ENCODE data around the gene MRPL20.
"Not testable (repeated sequence)": the region's sequence is repeated elsewhere in the genome, so short reads cannot be mapped to it uniquely, and the experiment has no call there.

MRPL20 gene

DNA sequence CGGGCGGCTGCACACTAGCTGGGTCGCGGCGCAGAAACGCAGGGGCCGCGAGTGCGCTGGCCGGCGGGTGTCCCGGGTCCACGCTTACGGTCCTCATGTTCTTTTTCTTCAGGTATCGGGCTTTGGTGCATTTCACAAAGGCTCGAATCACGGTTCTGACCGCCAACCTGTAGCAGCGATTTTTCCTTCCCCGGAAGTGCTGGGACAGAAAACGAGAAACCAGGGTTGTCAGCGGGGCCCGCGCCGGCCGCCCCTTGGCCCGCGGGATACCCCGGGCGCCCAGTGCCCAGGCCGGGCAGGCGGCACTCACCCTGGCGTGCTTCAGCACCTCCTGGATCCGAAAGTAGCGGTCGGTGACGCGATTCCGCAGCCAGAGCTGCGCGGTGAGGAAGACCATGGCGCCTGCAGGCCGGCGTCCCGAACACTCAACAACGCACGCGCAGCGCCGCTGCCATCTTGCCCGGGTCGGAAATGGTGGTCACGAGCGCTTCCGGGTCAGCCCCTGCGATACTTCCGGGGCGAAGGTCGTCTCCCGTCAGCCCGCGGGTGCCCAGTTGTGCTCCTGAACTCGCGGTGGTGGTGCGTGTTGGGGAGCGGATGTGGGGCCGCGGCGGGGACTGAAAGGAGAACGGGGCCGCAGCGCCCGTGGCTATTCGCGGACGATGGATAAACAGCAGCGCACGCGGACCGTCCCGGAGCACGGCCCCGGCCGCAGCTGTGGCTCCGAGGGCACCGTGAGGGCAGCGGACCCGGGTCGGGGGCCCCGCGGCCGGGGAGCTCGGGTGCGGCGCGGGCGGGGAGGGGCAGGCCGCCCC, at the start of gene MRPL20:
TSS of gene MRPL20 (minus strand) at position 473 of the 815 bp plus-strand sequence. CDS start at position 397, 76 bp downstream.
- no peaks in the 10 kb centered on the region for H3K9me3 Mint-ChIP-seq
- peak within 1 kb of the TSS; percentile 98 for H3K27ac Mint-ChIP-seq
- ATAC-seq (peak; percentile 97), DNase-seq (peak; percentile 90 to 97)
- H3K4me1 Mint-ChIP-seq: peaks cover 59% of the 10 kb centered on the region
- H3K27me3 Mint-ChIP-seq: no peaks in the 10 kb centered on the region
- peak within 1 kb of the TSS; percentile 93 to 97 for H3K4me3 Mint-ChIP-seq

DNA sequence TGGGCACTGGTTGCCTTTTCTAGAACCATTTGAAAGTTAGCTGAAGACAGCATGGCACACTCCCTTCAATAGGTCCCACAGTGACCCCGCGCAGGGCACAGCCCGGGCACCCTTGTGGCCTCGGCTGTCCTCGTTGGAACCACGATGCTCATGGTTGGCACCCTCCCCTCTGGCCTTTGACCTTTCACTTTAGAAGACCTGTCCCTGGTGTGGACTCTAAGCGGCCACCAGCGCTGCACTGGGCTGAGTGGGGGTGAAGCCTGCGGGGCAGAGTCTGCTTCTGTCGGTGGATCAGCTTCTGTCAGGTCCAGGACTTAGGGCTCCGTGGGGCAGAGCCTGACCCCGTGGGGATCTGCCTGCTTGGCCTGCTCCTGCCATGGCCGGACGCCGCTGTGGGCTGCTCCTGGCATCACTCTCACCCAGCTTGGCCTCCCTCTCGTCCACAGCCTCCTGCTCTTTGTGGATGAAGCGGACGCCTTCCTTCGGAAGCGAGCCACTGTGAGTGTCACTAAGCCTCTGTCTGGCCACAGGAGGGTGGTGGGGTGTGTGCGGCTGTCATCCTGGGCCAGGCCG, 49.7 kb upstream of the MRPL20 start:
- H3K4me3 Mint-ChIP-seq, DNase-seq, H3K9me3 Mint-ChIP-seq, H3K4me1 Mint-ChIP-seq, ATAC-seq, H3K27ac Mint-ChIP-seq: not testable (repeated sequence)
- H3K27me3 Mint-ChIP-seq: peaks cover 11% of the 10 kb centered on the region

DNA sequence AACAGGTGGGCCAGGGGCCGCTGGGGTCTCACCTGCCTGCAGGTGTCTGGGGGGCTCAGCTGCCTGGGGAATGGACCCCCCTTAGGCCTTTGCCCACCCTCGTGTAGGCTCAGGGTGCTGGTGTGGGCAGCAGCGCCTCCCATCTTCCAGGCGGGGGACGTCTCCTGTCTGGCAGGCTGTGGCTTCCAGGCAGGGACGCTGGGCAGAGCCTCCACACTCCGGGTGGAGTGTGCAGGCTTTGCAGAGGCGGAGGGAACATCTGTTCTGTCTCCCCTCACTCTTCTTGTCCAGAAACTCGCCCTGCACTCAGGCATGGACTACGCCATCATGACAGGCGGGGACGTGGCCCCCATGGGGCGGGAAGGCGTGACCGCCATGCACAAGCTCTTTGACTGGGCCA, 48.8 kb upstream of the MRPL20 start:
- H3K4me1 Mint-ChIP-seq, H3K27ac Mint-ChIP-seq, H3K9me3 Mint-ChIP-seq, H3K4me3 Mint-ChIP-seq, H3K27me3 Mint-ChIP-seq, ATAC-seq, DNase-seq: not testable (repeated sequence)

DNA sequence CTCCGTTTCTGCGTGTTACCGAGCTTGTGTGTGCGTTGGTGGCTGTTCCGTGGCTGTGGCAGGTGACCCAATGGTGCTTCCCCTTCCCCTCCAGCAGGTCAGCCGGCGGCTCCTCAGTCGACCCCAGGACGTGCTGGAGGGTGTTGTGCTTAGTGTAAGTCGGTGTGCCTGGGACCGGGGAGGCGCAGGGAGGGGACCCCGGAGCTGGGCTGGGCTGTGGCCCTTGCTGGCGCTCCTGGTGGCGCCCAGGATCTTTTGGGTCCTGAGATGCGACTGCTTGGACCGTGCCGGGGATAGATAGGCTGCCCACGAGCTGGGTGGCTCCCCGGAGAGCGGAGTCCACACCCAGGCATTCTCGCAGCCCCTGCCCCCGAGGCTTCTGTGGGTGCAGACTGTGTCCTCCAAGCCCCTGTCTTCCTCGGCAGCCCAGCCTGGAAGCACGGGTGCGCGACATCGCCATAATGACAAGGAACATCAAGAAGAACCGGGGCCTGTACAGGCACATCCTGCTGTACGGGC, 48.3 kb upstream of the MRPL20 start:
- H3K27me3 Mint-ChIP-seq: peaks cover under 1% of the 10 kb centered on the region
- DNase-seq: no peak
- H3K27ac Mint-ChIP-seq: no peak overlapping the region
- H3K4me1 Mint-ChIP-seq: no peaks in the 10 kb centered on the region
- no peak overlapping the region for H3K4me3 Mint-ChIP-seq
- ATAC-seq: no peak
- H3K9me3 Mint-ChIP-seq: no peaks in the 10 kb centered on the region

DNA sequence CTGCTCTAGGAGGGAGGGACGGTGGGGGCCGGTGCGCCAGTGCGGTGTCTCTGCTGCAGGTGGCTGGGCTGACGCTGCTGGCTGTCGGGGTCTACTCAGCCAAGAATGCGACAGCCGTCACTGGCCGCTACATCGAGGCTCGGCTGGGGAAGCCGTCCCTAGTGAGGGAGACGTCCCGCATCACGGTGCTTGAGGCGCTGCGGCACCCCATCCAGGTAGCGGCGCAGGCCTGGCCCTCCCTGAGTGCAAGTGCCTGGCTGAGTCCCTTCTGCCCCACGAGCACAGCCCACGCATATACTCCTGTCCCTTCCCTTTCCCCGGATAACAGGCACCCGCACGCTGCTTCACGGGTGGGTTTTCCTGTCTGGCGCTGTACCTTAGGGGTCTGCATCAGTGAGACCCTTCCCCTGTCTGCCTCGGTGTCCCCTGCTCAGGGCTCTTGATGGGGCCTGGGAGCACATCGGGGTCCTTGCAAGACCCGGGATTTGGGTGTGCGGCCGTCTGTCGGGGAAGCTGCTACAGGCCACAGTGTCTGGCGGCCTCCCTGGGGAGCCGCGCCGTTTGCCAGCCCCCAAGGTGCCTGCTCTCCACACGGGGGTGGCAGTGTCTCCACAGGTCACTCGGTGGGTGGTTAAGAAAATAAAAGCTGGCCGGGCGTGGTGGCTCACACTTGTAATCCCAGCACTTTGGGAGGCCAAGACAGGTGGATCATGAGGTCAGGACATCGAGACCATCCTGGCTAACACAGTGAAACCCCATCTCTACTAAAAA, 47.4 kb upstream of the MRPL20 start:
- H3K27ac Mint-ChIP-seq: peak overlapping the region in 1 of 2 donors; percentile 42
- not testable (repeated sequence) for H3K9me3 Mint-ChIP-seq, H3K27me3 Mint-ChIP-seq, H3K4me3 Mint-ChIP-seq, H3K4me1 Mint-ChIP-seq, DNase-seq, ATAC-seq

DNA sequence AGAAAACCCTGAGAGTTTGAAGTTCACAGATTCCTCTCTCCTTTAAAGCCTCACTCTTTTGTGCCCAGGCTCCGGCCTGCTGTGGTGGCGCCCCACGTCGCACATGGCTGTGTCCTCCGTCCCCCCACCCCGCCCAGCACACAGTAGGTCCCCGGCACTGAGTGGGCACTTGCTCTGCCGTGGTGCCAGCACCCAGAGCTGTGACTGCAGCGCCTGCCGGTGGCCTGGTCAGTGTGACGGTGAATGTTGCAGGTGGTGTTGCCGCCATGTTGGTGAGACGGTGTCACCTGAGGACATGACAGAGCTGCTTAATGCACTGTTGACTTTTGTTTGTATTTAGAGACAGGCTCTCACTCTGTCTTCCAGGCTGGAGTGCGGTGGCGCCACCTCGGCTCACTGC, 45.8 kb upstream of the MRPL20 start:
- H3K9me3 Mint-ChIP-seq: no peaks in the 10 kb centered on the region
- no peak overlapping the region for H3K4me3 Mint-ChIP-seq
- no peaks in the 10 kb centered on the region for H3K27me3 Mint-ChIP-seq
- no peaks in the 10 kb centered on the region for H3K4me1 Mint-ChIP-seq
- ATAC-seq (no peak), DNase-seq (no peak)
- no peak overlapping the region for H3K27ac Mint-ChIP-seq

DNA sequence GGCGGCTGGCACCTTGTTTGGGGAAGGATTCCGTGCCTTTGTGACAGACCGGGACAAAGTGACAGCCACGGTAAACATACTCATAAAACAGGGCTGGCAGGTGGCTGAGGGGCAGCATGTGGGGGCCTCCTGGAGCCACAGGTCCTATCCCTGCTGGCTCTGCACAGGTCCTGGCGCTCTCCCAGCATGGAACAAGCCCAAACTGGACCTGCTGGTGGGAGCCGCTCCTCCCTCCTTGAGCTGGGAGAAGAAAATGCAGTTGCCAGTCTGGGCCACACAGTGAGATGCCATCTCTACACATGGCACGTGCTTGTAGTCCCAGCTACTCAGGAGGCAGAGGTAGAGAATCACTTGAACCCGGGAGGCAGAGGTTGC, 45.3 kb upstream of the MRPL20 start:
- H3K4me1 Mint-ChIP-seq, DNase-seq, ATAC-seq, H3K27ac Mint-ChIP-seq, H3K27me3 Mint-ChIP-seq, H3K4me3 Mint-ChIP-seq, H3K9me3 Mint-ChIP-seq: not testable (repeated sequence)

DNA sequence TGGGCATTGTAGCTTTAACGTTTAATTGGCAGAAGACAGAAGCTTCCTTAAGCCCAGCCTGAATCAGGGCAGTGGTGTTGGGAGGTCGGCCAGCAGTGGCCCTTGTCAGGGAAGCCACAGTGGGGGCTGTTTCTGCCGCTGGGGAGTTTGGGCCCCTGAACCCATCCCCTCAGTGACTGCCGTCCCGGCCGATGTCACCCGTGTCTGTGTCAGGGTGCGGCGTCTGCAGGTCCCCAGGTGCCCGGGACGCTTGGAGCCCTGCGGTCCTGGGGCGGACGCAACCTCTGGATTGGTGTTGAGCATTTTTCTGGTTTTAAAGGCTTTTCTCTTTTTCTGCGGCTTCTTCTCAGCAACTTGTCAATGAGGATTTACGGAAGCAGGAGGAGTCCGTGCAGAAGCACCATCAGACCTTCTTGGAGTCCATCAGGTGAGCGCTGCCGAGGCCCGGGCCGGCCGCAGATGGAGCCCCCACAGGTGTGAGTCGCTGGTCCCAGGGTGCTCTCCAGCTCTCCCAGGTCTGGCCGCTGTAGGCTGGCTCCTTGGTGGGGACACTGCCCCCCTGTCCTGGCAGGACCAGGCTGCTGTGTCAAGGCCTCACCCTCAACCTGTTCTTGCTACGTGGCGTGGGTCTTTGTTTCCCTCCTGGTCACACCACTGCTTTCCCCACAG, 44.7 kb upstream of the MRPL20 start:
- Mint-ChIP-seq H3K27me3 (no peaks in the 10 kb centered on the region), H3K27ac (no peak overlapping the region), H3K4me3 (no peak overlapping the region), H3K9me3 (no peaks in the 10 kb centered on the region), H3K4me1 (no peaks in the 10 kb centered on the region)
- DNase-seq: no peak
- no peak for ATAC-seq

DNA sequence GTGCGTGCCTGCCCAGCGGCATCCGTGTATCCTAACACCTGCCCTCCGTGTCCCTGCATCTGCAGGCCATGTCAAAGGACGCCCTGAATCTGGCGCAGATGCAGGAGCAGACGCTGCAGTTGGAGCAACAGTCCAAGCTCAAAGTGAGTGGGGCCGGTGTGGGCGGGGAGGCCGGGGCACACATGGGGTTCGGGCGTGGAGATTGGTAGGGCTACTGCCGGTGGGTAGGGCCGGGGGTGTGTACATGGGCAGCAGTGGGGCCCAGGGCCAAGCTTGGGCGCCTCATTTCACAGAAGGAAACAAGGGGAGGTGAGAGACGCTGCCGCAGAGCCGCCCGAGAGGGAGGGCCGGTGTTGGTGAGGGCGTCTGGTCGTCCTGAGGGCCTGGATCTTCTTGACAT, 43.5 kb upstream of the MRPL20 start:
- H3K27me3 Mint-ChIP-seq, H3K27ac Mint-ChIP-seq, H3K9me3 Mint-ChIP-seq, H3K4me3 Mint-ChIP-seq, ATAC-seq, DNase-seq, H3K4me1 Mint-ChIP-seq: not testable (repeated sequence)

DNA sequence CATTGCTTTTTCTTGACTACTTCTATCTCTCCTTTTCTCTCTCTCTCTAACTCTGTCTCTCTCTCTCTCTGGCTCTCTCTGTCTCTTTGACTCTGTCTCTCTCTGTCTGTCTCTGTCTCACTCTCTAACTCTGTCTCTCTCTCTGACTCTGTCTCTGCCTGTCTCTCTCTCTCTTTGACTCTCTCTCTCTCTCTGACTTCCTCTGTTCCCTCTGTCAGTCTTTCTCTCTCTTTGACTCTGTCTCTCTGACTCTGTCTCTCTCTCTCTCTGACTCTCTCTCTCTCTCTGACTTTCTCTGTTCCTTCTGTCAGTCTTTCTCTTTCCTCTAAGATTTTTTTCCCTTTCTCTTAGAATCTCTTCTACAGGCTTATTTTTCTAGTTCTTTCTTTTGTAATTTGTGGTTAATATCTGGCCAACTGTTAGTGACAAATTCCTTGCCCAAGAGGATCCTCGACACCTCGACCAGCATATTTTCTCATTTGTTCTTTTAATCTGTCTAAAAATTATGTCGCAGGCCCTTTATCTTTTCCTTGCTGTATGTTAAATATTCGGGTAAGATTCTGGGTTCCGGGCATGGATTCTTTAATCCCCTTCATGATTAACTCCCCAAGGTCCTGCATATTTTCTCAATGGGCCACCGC, 42.1 kb upstream of the MRPL20 start, which contains the start of gene ATAD3C:
TSS of gene ATAD3C (plus strand) at position 591 of the 641 bp plus-strand sequence. CDS start 995 bp downstream, outside the sequence.
- DNase-seq: no peak
- H3K9me3 Mint-ChIP-seq: no peaks in the 10 kb centered on the region
- H3K4me1 Mint-ChIP-seq: no peaks in the 10 kb centered on the region
- no peak for ATAC-seq
- no peak within 1 kb of the TSS for H3K27ac Mint-ChIP-seq
- no peaks in the 10 kb centered on the region for H3K27me3 Mint-ChIP-seq
- H3K4me3 Mint-ChIP-seq: no peak within 1 kb of the TSS

DNA sequence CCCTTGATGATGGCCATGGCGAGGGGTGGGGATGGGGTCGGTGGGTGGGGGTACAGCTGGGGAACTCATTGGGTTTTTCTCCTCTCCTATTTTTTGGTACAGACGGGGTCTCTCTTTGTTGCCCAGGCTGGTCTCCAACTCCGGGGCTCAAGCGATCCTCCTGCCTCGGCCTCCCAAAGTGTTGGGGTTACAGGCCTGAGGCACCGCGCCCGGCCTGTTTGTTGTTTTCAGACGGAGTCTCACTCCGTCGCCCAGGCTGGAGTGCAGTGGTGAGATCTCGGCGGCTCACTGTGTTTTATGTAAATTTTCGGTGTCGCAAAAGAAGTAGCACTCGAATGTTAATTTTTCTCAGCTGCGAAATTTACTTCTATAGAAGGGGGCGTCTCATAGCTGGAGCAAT, 39.5 kb upstream of the MRPL20 start:
- ATAC-seq, DNase-seq, H3K9me3 Mint-ChIP-seq, H3K4me1 Mint-ChIP-seq, H3K27ac Mint-ChIP-seq, H3K4me3 Mint-ChIP-seq, H3K27me3 Mint-ChIP-seq: not testable (repeated sequence)

DNA sequence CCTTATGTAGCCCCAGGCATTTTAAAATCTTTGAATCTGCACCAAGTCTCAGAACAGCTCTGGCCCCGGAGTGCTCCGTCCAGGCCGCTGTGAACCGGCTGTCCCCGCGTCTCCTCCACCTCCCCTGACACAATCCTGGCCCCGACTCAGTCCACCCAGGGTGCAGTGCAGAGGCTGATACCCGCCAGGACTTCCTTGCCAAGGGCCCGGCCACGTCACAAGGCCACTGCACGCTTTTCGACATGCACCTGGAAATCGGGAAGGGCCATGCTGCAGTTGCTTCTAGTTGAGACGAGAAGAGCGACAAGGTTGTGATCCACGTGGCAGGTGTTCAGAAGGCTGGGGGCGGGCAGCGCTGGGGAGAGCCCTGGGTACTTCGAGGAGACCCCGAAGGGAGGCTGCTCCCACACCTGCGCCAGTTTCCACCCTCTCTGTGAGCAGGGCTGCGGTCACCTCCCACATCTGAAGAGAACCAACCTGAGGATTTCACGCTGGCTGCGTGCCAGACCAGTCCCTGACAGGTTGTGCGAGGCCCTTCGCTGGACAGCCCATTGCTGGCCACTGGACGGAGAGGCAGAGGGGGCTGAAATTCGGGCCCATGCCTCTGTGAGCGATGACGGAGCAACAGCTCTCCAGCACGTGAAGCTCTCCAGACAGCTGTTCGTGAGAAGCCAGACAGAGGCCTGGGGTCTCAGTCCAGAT, 35.1 kb upstream of the MRPL20 start:
- H3K9me3 Mint-ChIP-seq: no peaks in the 10 kb centered on the region
- no peak overlapping the region for H3K27ac Mint-ChIP-seq
- H3K4me3 Mint-ChIP-seq: no peak overlapping the region
- H3K4me1 Mint-ChIP-seq: peaks cover 8% of the 10 kb centered on the region
- peaks cover 22% of the 10 kb centered on the region for H3K27me3 Mint-ChIP-seq
- ATAC-seq (no peak), DNase-seq (no peak)

DNA sequence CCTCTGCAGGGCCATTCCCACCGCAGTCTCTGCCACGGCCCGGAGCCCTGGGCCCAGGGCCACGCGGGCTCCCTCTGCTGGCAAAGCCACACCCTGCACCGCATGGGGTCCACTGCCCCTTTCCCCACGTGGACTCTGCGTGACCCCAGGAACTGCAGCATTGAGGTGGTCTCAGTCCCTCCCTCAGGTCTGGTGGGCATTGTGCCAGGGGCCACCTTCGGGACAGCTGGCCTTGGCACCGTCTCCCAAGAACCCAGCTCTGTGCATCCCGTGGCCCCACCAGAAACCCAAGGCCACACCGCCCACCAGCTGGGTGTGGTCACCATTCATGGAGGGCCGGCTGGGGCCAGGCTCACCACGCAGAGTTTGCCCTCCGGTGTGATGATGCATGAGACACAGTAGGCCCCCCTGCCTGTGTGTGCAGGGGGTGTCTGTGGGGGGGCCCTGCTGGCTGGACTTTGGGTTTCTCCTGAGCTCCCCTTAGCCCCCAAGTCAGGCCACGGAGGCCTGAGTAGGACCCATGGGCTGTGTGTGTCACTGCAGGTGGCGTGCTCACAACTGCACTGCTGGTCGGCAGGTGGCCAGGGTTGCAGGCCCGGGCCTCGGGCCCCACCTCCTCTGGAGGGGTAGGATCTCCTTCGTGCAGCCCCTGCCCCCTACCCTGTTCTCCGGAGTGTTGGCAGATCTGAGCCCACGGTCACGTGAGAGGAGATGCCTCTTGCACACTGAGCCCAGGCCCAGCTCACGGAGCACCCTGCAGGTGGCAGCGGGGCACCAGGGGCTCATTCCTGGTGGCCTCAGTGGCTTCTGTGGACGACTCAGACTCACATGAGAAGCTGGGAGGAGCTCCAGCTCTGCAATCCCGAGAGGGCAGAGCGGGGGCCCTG, 34.2 kb upstream of the MRPL20 start:
- peaks cover 11% of the 10 kb centered on the region for H3K4me1 Mint-ChIP-seq
- DNase-seq (peak; percentile 62 to 65), ATAC-seq (peak; percentile 81)
- no peaks in the 10 kb centered on the region for H3K9me3 Mint-ChIP-seq
- no peak overlapping the region for H3K27ac Mint-ChIP-seq
- no peak overlapping the region for H3K4me3 Mint-ChIP-seq
- peaks cover 32% of the 10 kb centered on the region for H3K27me3 Mint-ChIP-seq

All from stimulated activated naive CD8-positive, alpha-beta T cell treated with anti-CD3 and anti-CD28 coated beads, Interleukin-15, amount 100 ng/mL, for 72 hours (primary cell).